ENCODE data around the gene CEACAM18.

CEACAM18 gene

DNA sequence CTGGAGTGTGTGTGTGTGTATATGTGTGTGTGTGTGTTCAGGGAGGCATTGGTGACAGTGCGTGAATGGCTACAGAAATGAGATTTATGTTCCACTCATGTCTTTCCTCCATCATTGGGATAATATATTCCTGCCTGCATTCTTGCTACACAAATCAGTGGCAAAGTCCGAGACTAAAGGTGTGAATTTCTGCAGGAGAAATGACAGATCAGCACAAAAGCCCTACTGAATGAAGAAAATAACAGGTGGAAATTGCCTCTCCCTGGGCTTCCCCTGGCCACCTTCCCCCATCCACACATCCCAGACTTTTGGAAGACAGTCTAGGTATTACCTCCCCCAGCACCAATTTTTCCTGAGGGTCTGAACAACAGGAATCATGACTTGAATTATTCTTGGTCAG lies 43.0 kb downstream of the CEACAM18 start:
- Histone ChIP-seq H3K9me3 (ENCODE audit: insufficient read depth, low read length) (no peaks in the 10 kb centered on the region), H3K27me3 (ENCODE audit: insufficient read depth, insufficient read length) (no peaks in the 10 kb centered on the region), H3K9ac (ENCODE audit: insufficient read length, low read depth) (no peak overlapping the region), H3K36me3 (ENCODE audit: insufficient read depth, insufficient read length, low read length) (no peaks in the 10 kb centered on the region), H3K4me3 (ENCODE audit: insufficient read length, low read depth) (no peak overlapping the region), H3K4me1 (ENCODE audit: insufficient read depth, insufficient read length) (peaks cover 5% of the 10 kb centered on the region)
- no peak for DNase-seq (ENCODE audit: low read depth, low spot score)
- TF ChIP-seq ZNF274 (IDR thresholded peaks at IDR 0.05; ENCODE audit: low read depth, low read length) (no peak), YY1 (IDR thresholded peaks at IDR 0.05; ENCODE audit: insufficient read depth, insufficient read length) (no peak), SUZ12 (IDR thresholded peaks at IDR 0.05; ENCODE audit: extremely low read depth, insufficient read depth, insufficient read length) (no peak)

DNA sequence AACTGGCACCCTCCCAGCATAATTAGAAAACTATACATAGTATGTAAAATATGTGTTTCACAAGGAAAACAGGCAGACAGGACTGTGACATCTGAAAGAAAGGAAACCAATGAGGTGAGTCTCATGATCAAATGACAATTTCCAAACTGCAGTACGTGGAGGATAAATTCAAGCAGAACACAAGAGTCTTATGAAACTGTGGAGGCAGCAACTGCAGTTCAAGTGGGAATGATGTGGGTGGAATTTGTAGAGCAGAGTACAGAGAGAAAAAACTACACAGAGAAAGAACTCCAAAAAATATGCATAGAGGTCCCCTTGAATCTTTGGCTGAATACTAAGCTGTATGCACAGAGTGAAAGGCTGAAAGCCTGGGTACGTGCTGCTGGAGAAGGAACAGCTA lies 43.4 kb downstream of the CEACAM18 start:
- no peak for DNase-seq (ENCODE audit: low read depth, low spot score)
- Histone ChIP-seq H3K36me3 (ENCODE audit: insufficient read depth, insufficient read length, low read length) (no peaks in the 10 kb centered on the region), H3K9me3 (ENCODE audit: insufficient read depth, low read length) (no peaks in the 10 kb centered on the region), H3K27me3 (ENCODE audit: insufficient read depth, insufficient read length) (no peaks in the 10 kb centered on the region), H3K4me1 (ENCODE audit: insufficient read depth, insufficient read length) (peaks cover 5% of the 10 kb centered on the region), H3K9ac (ENCODE audit: insufficient read length, low read depth) (no peak overlapping the region), H3K4me3 (ENCODE audit: insufficient read length, low read depth) (no peak overlapping the region)
- no peak for TF ChIP-seq SUZ12 (IDR thresholded peaks at IDR 0.05; ENCODE audit: extremely low read depth, insufficient read depth, insufficient read length)
- TF ChIP-seq ZNF274 (IDR thresholded peaks at IDR 0.05; ENCODE audit: low read depth, low read length), result no peak
- TF ChIP-seq YY1 (IDR thresholded peaks at IDR 0.05; ENCODE audit: insufficient read depth, insufficient read length), result no peak

GRCh38 chr19:51524666-51525264 lies 46.4 kb downstream of the CEACAM18 start:
- H3K36me3 ChIP-seq (ENCODE audit: insufficient read depth, insufficient read length, low read length), result no peaks in the 10 kb centered on the region
- H3K4me1 ChIP-seq (ENCODE audit: insufficient read depth, insufficient read length), result peaks cover 5% of the 10 kb centered on the region
- no peak for DNase-seq (ENCODE audit: low read depth, low spot score)
- no peaks in the 10 kb centered on the region for H3K9me3 ChIP-seq (ENCODE audit: insufficient read depth, low read length)
- no peak for TF ChIP-seq SUZ12 (IDR thresholded peaks at IDR 0.05; ENCODE audit: extremely low read depth, insufficient read depth, insufficient read length)
- TF ChIP-seq ZNF274 (IDR thresholded peaks at IDR 0.05; ENCODE audit: low read depth, low read length), result no peak
- TF ChIP-seq YY1 (IDR thresholded peaks at IDR 0.05; ENCODE audit: insufficient read depth, insufficient read length), result no peak
- no peak overlapping the region for H3K4me3 ChIP-seq (ENCODE audit: insufficient read length, low read depth)
- H3K27me3 ChIP-seq (ENCODE audit: insufficient read depth, insufficient read length), result no peaks in the 10 kb centered on the region
- H3K9ac ChIP-seq (ENCODE audit: insufficient read length, low read depth), result no peak overlapping the region

DNA sequence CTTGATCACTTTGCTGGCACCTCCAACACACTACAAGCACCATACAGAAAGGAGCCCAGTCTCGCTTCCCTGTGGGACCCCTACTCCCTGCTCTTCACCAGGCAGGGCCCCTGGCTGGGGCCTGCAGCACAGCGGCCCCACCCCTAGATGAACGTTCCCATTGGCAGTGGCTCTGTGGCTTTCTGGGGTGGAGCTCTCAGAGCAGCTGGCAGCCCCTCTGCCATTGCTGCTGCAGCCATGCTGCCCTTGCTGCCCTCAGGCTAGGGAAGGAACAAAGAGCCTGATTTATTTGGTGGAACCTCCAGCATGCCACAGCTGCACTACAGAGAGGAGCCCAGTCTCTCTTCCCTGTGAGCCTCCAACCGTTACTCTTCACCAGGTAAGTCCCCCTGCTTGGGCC lies 47.3 kb downstream of the CEACAM18 start:
- no peaks in the 10 kb centered on the region for H3K27me3 ChIP-seq (ENCODE audit: insufficient read depth, insufficient read length)
- peaks cover 5% of the 10 kb centered on the region for H3K4me1 ChIP-seq (ENCODE audit: insufficient read depth, insufficient read length)
- no peak for TF ChIP-seq SUZ12 (IDR thresholded peaks at IDR 0.05; ENCODE audit: extremely low read depth, insufficient read depth, insufficient read length)
- TF ChIP-seq ZNF274 (IDR thresholded peaks at IDR 0.05; ENCODE audit: low read depth, low read length), result no peak
- no peak for TF ChIP-seq YY1 (IDR thresholded peaks at IDR 0.05; ENCODE audit: insufficient read depth, insufficient read length)
- H3K9ac ChIP-seq (ENCODE audit: insufficient read length, low read depth), result no peak overlapping the region
- H3K36me3 ChIP-seq (ENCODE audit: insufficient read depth, insufficient read length, low read length), result no peaks in the 10 kb centered on the region
- DNase-seq (ENCODE audit: low read depth, low spot score), result no peak
- H3K9me3 ChIP-seq (ENCODE audit: insufficient read depth, low read length), result no peaks in the 10 kb centered on the region
- no peak overlapping the region for H3K4me3 ChIP-seq (ENCODE audit: insufficient read length, low read depth)

DNA sequence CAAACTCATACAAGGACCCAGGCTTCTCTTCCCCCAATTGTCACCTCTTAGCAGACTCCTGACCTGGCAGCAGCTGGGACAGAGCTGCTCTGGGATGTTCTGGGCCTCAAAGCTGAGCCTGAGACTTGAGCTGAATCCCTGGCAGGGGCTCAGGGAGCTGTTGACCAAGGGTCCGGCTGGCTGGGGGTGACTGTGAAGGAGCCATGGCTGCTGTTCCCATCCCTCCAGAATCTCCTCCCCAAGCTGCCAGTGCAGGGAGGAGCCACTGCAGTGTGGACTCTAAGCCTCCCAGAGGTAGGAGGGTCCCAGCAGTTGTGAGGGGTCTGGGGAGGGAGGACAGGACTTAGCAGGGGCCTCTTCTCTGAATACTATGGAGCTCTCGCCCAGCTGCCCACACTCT lies 51.0 kb downstream of the CEACAM18 start:
- H3K36me3 ChIP-seq (ENCODE audit: insufficient read depth, insufficient read length, low read length), result no peaks in the 10 kb centered on the region
- H3K4me1 ChIP-seq (ENCODE audit: insufficient read depth, insufficient read length), result peaks cover 5% of the 10 kb centered on the region
- no peak overlapping the region for H3K4me3 ChIP-seq (ENCODE audit: insufficient read length, low read depth)
- H3K9ac ChIP-seq (ENCODE audit: insufficient read length, low read depth), result no peak overlapping the region
- DNase-seq (ENCODE audit: low read depth, low spot score), result no peak
- TF ChIP-seq ZNF274 (IDR thresholded peaks at IDR 0.05; ENCODE audit: low read depth, low read length), result no peak
- TF ChIP-seq SUZ12 (IDR thresholded peaks at IDR 0.05; ENCODE audit: extremely low read depth, insufficient read depth, insufficient read length), result no peak
- no peak for TF ChIP-seq YY1 (IDR thresholded peaks at IDR 0.05; ENCODE audit: insufficient read depth, insufficient read length)
- H3K9me3 ChIP-seq (ENCODE audit: insufficient read depth, low read length), result no peaks in the 10 kb centered on the region
- H3K27me3 ChIP-seq (ENCODE audit: insufficient read depth, insufficient read length), result no peaks in the 10 kb centered on the region

DNA sequence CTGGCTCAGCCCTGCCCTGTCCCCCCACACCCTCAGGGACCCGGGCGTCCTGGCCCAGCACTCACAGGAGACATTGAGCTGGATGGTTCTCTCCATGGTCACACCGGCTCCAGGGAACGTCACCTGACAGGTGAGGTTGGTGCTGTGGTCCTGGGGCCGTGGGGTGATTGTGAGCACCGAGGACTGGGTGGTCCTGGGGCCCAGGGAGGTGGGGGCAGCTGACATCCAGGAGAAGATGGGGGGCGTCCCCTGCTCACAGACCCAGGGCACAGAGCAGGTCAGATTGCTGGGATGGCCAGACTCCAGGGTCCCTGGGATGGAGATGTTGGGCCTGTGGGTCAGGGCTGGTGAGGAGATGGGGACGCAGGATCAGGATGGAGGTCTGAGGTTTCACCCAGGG lies 52.3 kb downstream of the CEACAM18 start:
- no peak for TF ChIP-seq SUZ12 (IDR thresholded peaks at IDR 0.05; ENCODE audit: extremely low read depth, insufficient read depth, insufficient read length)
- no peak for TF ChIP-seq YY1 (IDR thresholded peaks at IDR 0.05; ENCODE audit: insufficient read depth, insufficient read length)
- no peak for TF ChIP-seq ZNF274 (IDR thresholded peaks at IDR 0.05; ENCODE audit: low read depth, low read length)
- DNase-seq (ENCODE audit: low read depth, low spot score), result no peak
- Histone ChIP-seq H3K4me3 (ENCODE audit: insufficient read length, low read depth) (no peak overlapping the region), H3K9me3 (ENCODE audit: insufficient read depth, low read length) (no peaks in the 10 kb centered on the region), H3K36me3 (ENCODE audit: insufficient read depth, insufficient read length, low read length) (no peaks in the 10 kb centered on the region), H3K9ac (ENCODE audit: insufficient read length, low read depth) (no peak overlapping the region), H3K4me1 (ENCODE audit: insufficient read depth, insufficient read length) (peaks cover 3% of the 10 kb centered on the region), H3K27me3 (ENCODE audit: insufficient read depth, insufficient read length) (no peaks in the 10 kb centered on the region)

DNA sequence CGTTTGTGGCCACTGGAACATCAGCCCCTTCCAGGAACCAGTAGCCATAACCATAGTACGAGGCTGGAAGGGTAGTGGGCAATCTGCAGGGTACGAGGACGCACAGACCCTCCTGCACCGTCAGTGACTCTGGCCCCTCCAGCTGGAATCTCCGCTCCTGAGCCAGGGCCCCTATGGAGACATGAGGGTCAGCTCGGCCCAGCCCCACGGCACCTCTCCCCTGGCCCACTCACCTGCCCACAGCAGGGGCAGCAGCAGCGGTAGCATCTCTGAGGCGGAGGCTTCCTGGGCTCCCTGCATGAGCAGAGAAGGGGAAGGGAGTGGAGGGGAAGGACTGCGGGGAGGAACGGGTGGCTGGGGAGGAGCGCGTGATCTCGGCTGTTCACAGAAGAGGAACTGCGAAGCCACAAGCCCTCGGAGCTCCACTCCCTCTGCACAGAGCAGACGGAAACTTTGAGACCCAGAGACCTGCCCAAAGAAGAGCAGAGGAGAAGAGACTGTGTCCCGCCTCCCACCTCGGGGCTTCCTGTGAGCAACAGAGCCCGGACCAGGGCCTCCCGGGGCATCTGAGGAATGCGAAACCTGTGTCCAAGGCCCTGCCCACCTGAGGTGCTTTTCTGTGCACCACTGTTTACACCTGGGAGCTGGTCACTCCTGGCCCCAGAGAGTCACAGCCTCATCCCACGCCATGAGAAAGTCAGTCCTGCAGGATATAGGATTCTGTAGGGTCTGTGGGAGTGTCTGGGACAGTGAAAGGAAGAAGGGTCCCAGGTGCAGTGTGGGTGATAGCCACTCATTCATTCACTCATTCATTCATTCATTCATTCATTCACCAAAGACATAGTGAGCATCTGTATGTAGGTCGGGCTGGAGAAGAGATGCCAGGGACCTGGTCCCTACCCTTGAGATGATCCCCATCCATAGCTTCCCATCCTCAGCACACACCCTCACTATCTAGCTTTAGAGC lies 53.3 kb downstream of the CEACAM18 start, which contains the start of gene SIGLEC6:
TSS of gene SIGLEC6 (minus strand) at position 322 of the 967 bp plus-strand sequence. CDS start at position 300, 22 bp downstream.
- Histone ChIP-seq H3K9me3 (ENCODE audit: insufficient read depth, low read length) (no peaks in the 10 kb centered on the region), H3K9ac (ENCODE audit: insufficient read length, low read depth) (no peak within 1 kb of the TSS), H3K27me3 (ENCODE audit: insufficient read depth, insufficient read length) (no peaks in the 10 kb centered on the region), H3K4me1 (ENCODE audit: insufficient read depth, insufficient read length) (no peaks in the 10 kb centered on the region), H3K36me3 (ENCODE audit: insufficient read depth, insufficient read length, low read length) (no peaks in the 10 kb centered on the region), H3K4me3 (ENCODE audit: insufficient read length, low read depth) (no peak within 1 kb of the TSS)
- TF ChIP-seq ZNF274 (IDR thresholded peaks at IDR 0.05; ENCODE audit: low read depth, low read length) (no peak), YY1 (IDR thresholded peaks at IDR 0.05; ENCODE audit: insufficient read depth, insufficient read length) (no peak), SUZ12 (IDR thresholded peaks at IDR 0.05; ENCODE audit: extremely low read depth, insufficient read depth, insufficient read length) (no peak)
- DNase-seq (ENCODE audit: low read depth, low spot score), result no peak
